H9 (cell line): ENCODE results near the gene TXNDC12. TPM values are rescaled to one million over a fixed set of nuclear protein-coding genes. Genes with fewer than 3 reads are reported as not detected.

Source experiments
- DNase-seq: peaks from one replicate; pipeline ENCODE4 v3.0.0-alpha.2; 2017
- H2AFZ ChIP-seq: one replicate; pipeline ENCODE4 v1.6.1; 2013; ENCODE audit warnings: mild to moderate bottlenecking, low read length, control low read depth, moderate library complexity
- H2AK5ac ChIP-seq: 2 replicates; pipeline ENCODE4 v1.6.1; 2013; ENCODE audit warnings: low read length, control low read depth, mixed read lengths; ENCODE audit not compliant: insufficient read length
- H2BK120ac ChIP-seq: one replicate; pipeline ENCODE4 v1.6.1; 2013; ENCODE audit warnings: low read depth, mild to moderate bottlenecking, low read length, control low read depth, inconsistent platforms; ENCODE audit not compliant: poor library complexity, severe bottlenecking
- H2BK12ac ChIP-seq: 2 replicates; pipeline ENCODE4 v1.6.1; 2013; ENCODE audit warnings: low read length, control low read depth, mixed read lengths, low read depth; ENCODE audit not compliant: insufficient read length
- H2BK15ac ChIP-seq: 2 replicates; pipeline ENCODE4 v1.6.1; 2013; ENCODE audit warnings: low read depth, low read length, control low read depth
- H2BK20ac ChIP-seq: one replicate; pipeline ENCODE4 v1.6.1; 2013; ENCODE audit warnings: low read depth, mild to moderate bottlenecking, low read length, control low read depth, inconsistent platforms; ENCODE audit not compliant: poor library complexity, severe bottlenecking
- H2BK5ac ChIP-seq: 2 replicates; pipeline ENCODE4 v1.6.1; 2013; ENCODE audit warnings: low read length, control low read depth, mixed read lengths; ENCODE audit not compliant: insufficient read length
- H3K14ac ChIP-seq: 2 replicates; pipeline ENCODE4 v1.6.1; 2013; ENCODE audit warnings: low read length, control low read depth; ENCODE audit not compliant: insufficient read depth
- H3K18ac ChIP-seq: 2 replicates; pipeline ENCODE4 v1.6.1; 2013; ENCODE audit warnings: low read depth, mild to moderate bottlenecking, mixed read lengths, low read length, control low read depth; ENCODE audit not compliant: insufficient read length
- H3K23ac ChIP-seq: 2 replicates; pipeline ENCODE4 v1.6.1; 2013; ENCODE audit warnings: low read length, control low read depth, mixed read lengths, low read depth; ENCODE audit not compliant: insufficient read length
- H3K23me2 ChIP-seq: 2 replicates; pipeline ENCODE4 v1.6.1; 2013; ENCODE audit warnings: low read depth, mild to moderate bottlenecking, mixed read lengths, low read length, control low read depth; ENCODE audit not compliant: insufficient read length, poor library complexity, severe bottlenecking
- H3K27ac ChIP-seq: 2 replicates; pipeline ENCODE4 v1.5.1; 2013; ENCODE audit warnings: low read length, control low read depth, mixed read lengths, low read depth; ENCODE audit not compliant: insufficient read length
- H3K27me3 ChIP-seq: 2 replicates; pipeline ENCODE4 v1.6.1; 2013; ENCODE audit warnings: low read length, control low read depth, inconsistent platforms; ENCODE audit not compliant: insufficient read depth
- H3K4ac ChIP-seq: 2 replicates; pipeline ENCODE4 v1.6.1; 2013; ENCODE audit warnings: low read depth, mild to moderate bottlenecking, control low read depth, inconsistent platforms, low read length, moderate library complexity
- H3K4me1 ChIP-seq: 2 replicates; pipeline ENCODE4 v1.6.1; 2013; ENCODE audit warnings: low read length, control low read depth, inconsistent platforms; ENCODE audit not compliant: insufficient read depth
- H3K4me2 ChIP-seq: 2 replicates; pipeline ENCODE4 v1.6.1; 2013; ENCODE audit warnings: low read length, control low read depth, mixed read lengths; ENCODE audit not compliant: insufficient read length, insufficient read depth
- H3K56ac ChIP-seq: 2 replicates; pipeline ENCODE4 v1.6.1; 2013; ENCODE audit warnings: low read depth, mild to moderate bottlenecking, mixed read lengths, low read length, control low read depth; ENCODE audit not compliant: insufficient read length
- H3K79me1 ChIP-seq: 2 replicates; pipeline ENCODE4 v1.6.1; 2013; ENCODE audit warnings: low read depth, mild to moderate bottlenecking, moderate library complexity, low read length, control low read depth, inconsistent platforms; ENCODE audit not compliant: insufficient read depth, poor library complexity, severe bottlenecking
- H3K79me2 ChIP-seq: 2 replicates; pipeline ENCODE4 v1.6.1; 2013; ENCODE audit warnings: low read length, control low read depth, inconsistent platforms; ENCODE audit not compliant: insufficient read depth
- H3K9ac ChIP-seq: 2 replicates; pipeline ENCODE4 v1.6.1; 2013; ENCODE audit warnings: low read length, control low read depth, mixed read lengths; ENCODE audit not compliant: insufficient read length; ENCODE audit errors: extremely low read depth
- H3K9me3 ChIP-seq: one replicate; pipeline ENCODE4 v1.6.1; 2013; ENCODE audit warnings: low read depth, low read length, inconsistent platforms; ENCODE audit not compliant: control insufficient read depth
- H3T11ph ChIP-seq: one replicate; pipeline ENCODE4 v1.6.1; 2013; ENCODE audit warnings: mild to moderate bottlenecking, low read length, control low read depth, inconsistent platforms
- H4K20me1 ChIP-seq: one replicate; pipeline ENCODE4 v1.6.1; 2013; ENCODE audit not compliant: control insufficient read depth, insufficient read length, insufficient read depth
- H4K5ac ChIP-seq: 2 replicates; pipeline ENCODE4 v1.6.1; 2013; ENCODE audit warnings: low read depth, mild to moderate bottlenecking, mixed read lengths, low read length, control low read depth; ENCODE audit not compliant: insufficient read length
- H4K8ac ChIP-seq: replicated peaks from 2 replicates; pipeline ENCODE4 v1.6.1; 2013; ENCODE audit warnings: low read length, control low read depth, mixed read lengths, low read depth; ENCODE audit not compliant: insufficient read length
- H4K91ac ChIP-seq: 2 replicates; pipeline ENCODE4 v1.6.1; 2013; ENCODE audit warnings: low read depth, mild to moderate bottlenecking, moderate library complexity, mixed read lengths, low read length, control low read depth; ENCODE audit not compliant: insufficient read length
- H3K27ac Mint-ChIP-seq, 3 experiments: 2 replicates in 2 of 3; 3 replicates in 1 of 3; pipeline ENCODE4 v1.8.0; 2020 to 2021; ENCODE audit warnings: mixed read lengths in 3 of 3, mild to moderate bottlenecking in 1 of 3, moderate library complexity in 1 of 3
- H3K27me3 Mint-ChIP-seq: 2 replicates; pipeline ENCODE4 v1.8.0; 2021; ENCODE audit warnings: low read depth, mild to moderate bottlenecking, moderate library complexity, mixed read lengths
- H3K36me3 Mint-ChIP-seq, 3 experiments: 2 replicates in 2 of 3; 3 replicates in 1 of 3; pipeline ENCODE4 v1.8.0; 2020 to 2021; ENCODE audit warnings: low read depth in 3 of 3, mixed read lengths in 3 of 3; ENCODE audit not compliant: insufficient read depth in 1 of 3
- H3K4me1 Mint-ChIP-seq, 2 experiments: 2 replicates each; pipeline ENCODE4 v1.8.0; 2020; ENCODE audit warnings: mixed read lengths in 2 of 2
- H3K4me3 Mint-ChIP-seq, 2 experiments: 2 replicates in 1 of 2; 3 replicates in 1 of 2; pipeline ENCODE4 v1.8.0; 2020 to 2021; ENCODE audit warnings: mild to moderate bottlenecking in 2 of 2, mixed read lengths in 2 of 2, moderate library complexity in 1 of 2
- H3K9me3 Mint-ChIP-seq, 2 experiments: 2 replicates in 1 of 2; 3 replicates in 1 of 2; pipeline ENCODE4 v1.8.0; 2020; ENCODE audit warnings: mild to moderate bottlenecking in 2 of 2, mixed read lengths in 2 of 2, moderate library complexity in 1 of 2
- CTCF ChIP-seq: fragments of 200-600 bp; sonication (generic); conservative IDR thresholded peaks from 3 replicates; pipeline ENCODE4 v1.8.0; 2021; ENCODE audit warnings: antibody characterized with exemption, mild to moderate bottlenecking
- WGBS: extraction: QIAGEN DNeasy Blood & Tissue Kit; methylation state at CpG from one replicate; pipeline ENCODE4 v1.1.7; 2013; ENCODE audit warnings: missing lambda C conversion rate, low lambda C conversion rate, mixed read lengths; ENCODE audit not compliant: insufficient read length; ENCODE audit errors: extremely low coverage; 5-methylcytosine and 5-hydroxymethylcytosine counted together
- total RNA-seq: library from RNA; stranded (reverse); gene quantifications from 2 replicates; pipeline ENCODE4 v1.2.1, GENCODE V29; 2021

TXNDC12 gene
- total RNA-seq, 1 experiment from 2014 or later, result 82.1 TPM

- Mint-ChIP-seq H3K4me3 (no peak overlapping the region), H3K27ac (no peak overlapping the region), H3K4me1 (no peaks in the 10 kb centered on the region), H3K9me3 (no peaks in the 10 kb centered on the region), H3K27me3 (no peaks in the 10 kb centered on the region), H3K36me3 (peaks cover 31 to 58% (median 55%) of the 10 kb centered on the region in 3 experiments; a peak in 6 of 7 replicates)
- Histone ChIP-seq H3K79me1 (no peaks in the 10 kb centered on the region), H2BK5ac (no peak overlapping the region), H3T11ph (no peak overlapping the region), H4K91ac (no peak overlapping the region), H3K23me2 (no peaks in the 10 kb centered on the region), H3K79me2 (no peaks in the 10 kb centered on the region), H3K9me3 (no peaks in the 10 kb centered on the region), H4K8ac (no peak overlapping the region), H3K4ac (no peak overlapping the region), H2BK15ac (no peak overlapping the region), H2AK5ac (no peak overlapping the region), H3K4me2 (no peak overlapping the region), H4K5ac (no peak overlapping the region), H3K18ac (no peak overlapping the region), H3K4me1 (no peaks in the 10 kb centered on the region), H3K27me3 (no peaks in the 10 kb centered on the region), H3K27ac (no peak overlapping the region), H3K9ac (no peak overlapping the region), H2BK12ac (no peak overlapping the region), H2BK120ac (no peak overlapping the region), H2BK20ac (no peak overlapping the region), H3K56ac (no peak overlapping the region), H2AFZ (no peak overlapping the region), H3K14ac (no peak overlapping the region), H4K20me1 (no peaks in the 10 kb centered on the region), H3K23ac (no peak overlapping the region)
- TF ChIP-seq CTCF, result no peak
- no peak for DNase-seq
- WGBS, result no CpG with 5 or more reads among the region's 2 CpGs
These were observed 32.9 kb downstream of the TXNDC12 start for GRCh38 chr1:52022133-52022532.
